Measurements from ENCODE around the gene P4HA2.

GRCh38 chr5:132259069-132259851, 31.6 kb upstream of the P4HA2 start:
- no peak for TF ChIP-seq EZH2phosphoT487 (IDR thresholded peaks at IDR 0.05; ENCODE audit: borderline replicate concordance, low read depth, low read length)
- no peak for TF ChIP-seq CTCF (conservative IDR thresholded peaks at IDR 0.05; ENCODE audit: low read length)
